ENCODE results near the gene BCOR.
A peak's percentile ranks its signal among the peaks of the same experiment; 100 is the strongest.

The BCOR gene

GRCh38 chrX:40007131-40007755 lies 90.5 kb downstream of the BCOR start:
- H3K4me1 ChIP-seq (ENCODE audit: insufficient read depth, low read length, poor library complexity, severe bottlenecking): peaks cover 62% of the 10 kb centered on the region
- H4K20me1 ChIP-seq (ENCODE audit: insufficient read depth, low read length, poor library complexity, severe bottlenecking): peaks cover 4% of the 10 kb centered on the region
- H3K27me3 ChIP-seq (ENCODE audit: insufficient read depth, low read length, poor library complexity, severe bottlenecking): no peaks in the 10 kb centered on the region
- no peaks in the 10 kb centered on the region for H3K36me3 ChIP-seq (ENCODE audit: insufficient read depth, low read length)
- TF ChIP-seq, protein P1, sequence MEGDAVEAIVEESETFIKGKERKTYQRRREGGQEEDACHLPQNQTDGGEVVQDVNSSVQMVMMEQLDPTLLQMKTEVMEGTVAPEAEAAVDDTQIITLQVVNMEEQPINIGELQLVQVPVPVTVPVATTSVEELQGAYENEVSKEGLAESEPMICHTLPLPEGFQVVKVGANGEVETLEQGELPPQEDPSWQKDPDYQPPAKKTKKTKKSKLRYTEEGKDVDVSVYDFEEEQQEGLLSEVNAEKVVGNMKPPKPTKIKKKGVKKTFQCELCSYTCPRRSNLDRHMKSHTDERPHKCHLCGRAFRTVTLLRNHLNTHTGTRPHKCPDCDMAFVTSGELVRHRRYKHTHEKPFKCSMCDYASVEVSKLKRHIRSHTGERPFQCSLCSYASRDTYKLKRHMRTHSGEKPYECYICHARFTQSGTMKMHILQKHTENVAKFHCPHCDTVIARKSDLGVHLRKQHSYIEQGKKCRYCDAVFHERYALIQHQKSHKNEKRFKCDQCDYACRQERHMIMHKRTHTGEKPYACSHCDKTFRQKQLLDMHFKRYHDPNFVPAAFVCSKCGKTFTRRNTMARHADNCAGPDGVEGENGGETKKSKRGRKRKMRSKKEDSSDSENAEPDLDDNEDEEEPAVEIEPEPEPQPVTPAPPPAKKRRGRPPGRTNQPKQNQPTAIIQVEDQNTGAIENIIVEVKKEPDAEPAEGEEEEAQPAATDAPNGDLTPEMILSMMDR (conservative IDR thresholded peaks at IDR 0.05; ENCODE audit: low read length): no peak
- TF ChIP-seq EZH2phosphoT487 (IDR thresholded peaks at IDR 0.05; ENCODE audit: borderline replicate concordance): no peak
- peak overlapping the region; percentile 86 for H3K4me3 ChIP-seq (ENCODE audit: low read length, poor library complexity, severe bottlenecking)
- peak overlapping the region; percentile 99 for H3K9ac ChIP-seq (ENCODE audit: low read depth, low read length, poor library complexity, severe bottlenecking)
- H3K9me3 ChIP-seq (ENCODE audit: insufficient read depth, low read depth, low read length): no peaks in the 10 kb centered on the region
- H3F3A ChIP-seq (ENCODE audit: low read depth): peaks cover 6% of the 10 kb centered on the region; the same call in 1 of the 2 replicates
- peak overlapping the region; percentile 91 for H3K4me2 ChIP-seq (ENCODE audit: low read depth, low read length, poor library complexity, severe bottlenecking)
- H2AFZ ChIP-seq (ENCODE audit: low read length): no peak overlapping the region
- no peaks in the 10 kb centered on the region for H3K9me2 ChIP-seq (replicated peaks; ENCODE audit: low read depth, low read length)
- H3K79me2 ChIP-seq (ENCODE audit: insufficient read depth, low read length): peaks cover 84% of the 10 kb centered on the region

- H3K9me2 ChIP-seq (replicated peaks; ENCODE audit: low read depth, low read length): no peaks in the 10 kb centered on the region
- H3K27me3 ChIP-seq (ENCODE audit: insufficient read depth, low read length, poor library complexity, severe bottlenecking): no peaks in the 10 kb centered on the region
- peaks cover 61% of the 10 kb centered on the region for H3K4me1 ChIP-seq (ENCODE audit: insufficient read depth, low read length, poor library complexity, severe bottlenecking)
- H3K9ac ChIP-seq (ENCODE audit: low read depth, low read length, poor library complexity, severe bottlenecking): peak overlapping the region; percentile 99
- peaks cover 3% of the 10 kb centered on the region; the same call in 1 of the 2 replicates for H3F3A ChIP-seq (ENCODE audit: low read depth)
- H2AFZ ChIP-seq (ENCODE audit: low read length): 0 out of 2 replicates have a peak overlapping the region, but pooled peaks have one; percentile 23
- H3K79me2 ChIP-seq (ENCODE audit: insufficient read depth, low read length): peaks cover 81% of the 10 kb centered on the region
- no peaks in the 10 kb centered on the region for H3K9me3 ChIP-seq (ENCODE audit: insufficient read depth, low read depth, low read length)
- H3K36me3 ChIP-seq (ENCODE audit: insufficient read depth, low read length): no peaks in the 10 kb centered on the region
- peak overlapping the region; percentile 91 for H3K4me2 ChIP-seq (ENCODE audit: low read depth, low read length, poor library complexity, severe bottlenecking)
- peaks cover 4% of the 10 kb centered on the region for H4K20me1 ChIP-seq (ENCODE audit: insufficient read depth, low read length, poor library complexity, severe bottlenecking)
- TF ChIP-seq, protein P1 (conservative IDR thresholded peaks at IDR 0.05; ENCODE audit: low read length): peak; percentile 38; the same call in 1 of the 2 replicates
- TF ChIP-seq EZH2phosphoT487 (IDR thresholded peaks at IDR 0.05; ENCODE audit: borderline replicate concordance): no peak
- peak overlapping the region; percentile 86 for H3K4me3 ChIP-seq (ENCODE audit: low read length, poor library complexity, severe bottlenecking)
These were observed 91.4 kb downstream of the BCOR start for GRCh38 chrX:40006106-40007017.

- H3F3A ChIP-seq (ENCODE audit: low read depth): no peaks in the 10 kb centered on the region
- H2AFZ ChIP-seq (ENCODE audit: low read length): no peak overlapping the region
- peaks cover 80% of the 10 kb centered on the region for H3K79me2 ChIP-seq (ENCODE audit: insufficient read depth, low read length)
- H4K20me1 ChIP-seq (ENCODE audit: insufficient read depth, low read length, poor library complexity, severe bottlenecking): peaks cover 4% of the 10 kb centered on the region
- H3K9me2 ChIP-seq (replicated peaks; ENCODE audit: low read depth, low read length): no peaks in the 10 kb centered on the region
- no peaks in the 10 kb centered on the region for H3K36me3 ChIP-seq (ENCODE audit: insufficient read depth, low read length)
- TF ChIP-seq, protein P1 (conservative IDR thresholded peaks at IDR 0.05; ENCODE audit: low read length): no peak
- no peak for TF ChIP-seq EZH2phosphoT487 (IDR thresholded peaks at IDR 0.05; ENCODE audit: borderline replicate concordance)
- peak overlapping the region; percentile 99 for H3K9ac ChIP-seq (ENCODE audit: low read depth, low read length, poor library complexity, severe bottlenecking)
- peaks cover 55% of the 10 kb centered on the region for H3K4me1 ChIP-seq (ENCODE audit: insufficient read depth, low read length, poor library complexity, severe bottlenecking)
- peak overlapping the region; percentile 91 for H3K4me2 ChIP-seq (ENCODE audit: low read depth, low read length, poor library complexity, severe bottlenecking)
- H3K4me3 ChIP-seq (ENCODE audit: low read length, poor library complexity, severe bottlenecking): peak overlapping the region; percentile 86
- H3K27me3 ChIP-seq (ENCODE audit: insufficient read depth, low read length, poor library complexity, severe bottlenecking): no peaks in the 10 kb centered on the region
- H3K9me3 ChIP-seq (ENCODE audit: insufficient read depth, low read depth, low read length): no peaks in the 10 kb centered on the region
These were observed 92.3 kb downstream of the BCOR start for GRCh38 chrX:40005292-40006011.
